ENCODE measurements around the gene EML6.

Gene EML6

DNA sequence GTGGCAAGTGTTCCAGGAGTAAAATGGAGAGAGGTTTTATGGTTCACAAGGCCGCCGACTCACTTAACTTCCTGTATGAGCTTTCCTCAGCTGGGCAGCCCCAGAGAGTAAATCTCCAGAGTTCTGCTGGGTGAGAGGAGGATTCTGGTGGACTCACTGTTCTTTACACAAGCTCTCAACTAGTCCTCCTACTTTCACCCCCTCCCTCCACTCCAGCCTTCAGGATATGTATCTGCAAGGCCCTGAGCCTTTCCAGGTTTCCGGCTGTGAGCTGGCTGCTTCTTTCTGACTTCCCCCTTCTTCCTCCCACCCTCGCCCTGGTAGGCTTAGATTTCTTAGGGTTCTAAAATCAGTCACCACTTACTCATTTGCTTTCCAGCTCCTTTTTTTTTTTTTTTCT, 34.0 kb downstream of the EML6 start:
- no peak for TF ChIP-seq ZNF274 (IDR thresholded peaks at IDR 0.05; ENCODE audit: low read depth, low read length)

DNA sequence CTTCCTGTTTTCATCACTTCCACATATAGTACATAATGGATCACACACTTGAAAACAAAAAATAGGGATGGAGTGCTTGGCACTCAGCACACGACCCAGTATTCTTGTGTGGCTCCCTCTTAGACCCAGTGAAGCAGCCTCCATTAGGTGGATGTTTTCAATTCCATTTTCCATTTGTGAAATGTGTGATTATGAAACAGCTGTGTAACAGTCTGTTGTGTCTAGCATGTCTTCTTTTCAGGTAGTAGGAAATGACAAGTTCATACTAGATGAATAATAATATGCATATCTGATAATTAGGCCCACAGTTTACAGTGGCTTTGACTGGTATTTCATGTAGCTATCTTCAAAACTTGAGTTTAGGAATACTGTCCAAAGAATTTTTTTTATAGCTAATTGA, 35.5 kb downstream of the EML6 start:
- H3K4me3 ChIP-seq (ENCODE audit: low read length) = no peak overlapping the region
- no peak for TF ChIP-seq ZNF274 (IDR thresholded peaks at IDR 0.05; ENCODE audit: low read depth, low read length)

More for the DNA sequence above, 34.0 kb downstream of the EML6 start:
- H3K4me3 ChIP-seq (ENCODE audit: low read length) = no peak overlapping the region

DNA sequence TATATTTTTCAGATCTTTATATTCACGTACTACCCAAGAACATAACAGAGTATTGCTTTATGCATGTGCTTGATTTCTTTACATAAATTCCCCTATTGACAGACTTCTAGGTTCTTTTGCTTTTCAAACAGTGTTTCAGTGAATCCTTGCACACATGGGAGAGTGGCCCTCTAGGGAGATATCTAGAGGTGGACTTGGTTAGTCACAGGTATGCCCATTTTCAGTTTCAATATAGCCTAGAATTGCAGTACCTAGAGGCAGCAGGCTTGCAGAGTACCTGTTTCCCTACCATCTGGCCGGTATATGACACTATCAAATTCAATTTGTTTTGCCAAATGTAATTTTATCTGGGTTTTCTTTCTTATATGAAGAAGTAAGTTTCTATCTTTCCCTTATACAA, 36.8 kb downstream of the EML6 start:
- no peak for TF ChIP-seq ZNF274 (IDR thresholded peaks at IDR 0.05; ENCODE audit: low read depth, low read length)
- no peak overlapping the region for H3K4me3 ChIP-seq (ENCODE audit: low read length)

DNA sequence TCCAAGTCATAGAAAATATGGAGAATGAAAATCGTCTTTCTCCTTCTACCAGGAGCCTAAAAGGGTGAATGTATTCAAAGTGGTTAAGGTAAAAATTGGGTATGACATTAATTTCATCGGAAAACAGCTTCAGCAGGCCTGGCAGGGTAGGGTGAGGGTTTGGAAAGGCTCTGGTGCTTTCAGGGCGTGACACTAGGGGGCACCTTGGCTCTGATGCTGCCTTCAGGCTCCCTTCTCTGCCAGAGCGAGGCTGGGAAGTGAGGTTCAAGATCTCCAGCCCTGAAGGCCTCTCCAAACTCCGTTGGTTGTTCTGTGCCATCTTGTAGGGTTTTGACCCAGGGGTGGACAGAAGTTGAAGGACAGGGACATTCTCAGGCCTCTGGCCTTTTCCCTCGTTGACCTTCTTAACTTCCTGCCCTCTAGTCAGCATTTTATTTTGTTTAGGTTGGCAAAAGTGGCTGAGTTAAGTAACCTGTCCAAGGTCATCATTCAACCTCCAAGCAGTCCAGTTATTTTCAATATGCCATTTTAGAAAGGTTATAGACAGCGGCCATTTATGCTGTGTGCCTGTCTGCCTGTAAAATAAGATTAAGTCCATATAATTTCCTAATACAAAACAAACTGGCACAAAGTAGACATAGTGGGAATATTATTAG, 40.3 kb downstream of the EML6 start:
- no peak overlapping the region for H3K4me3 ChIP-seq (ENCODE audit: low read length)
- TF ChIP-seq ZNF274 (IDR thresholded peaks at IDR 0.05; ENCODE audit: low read depth, low read length) = no peak

DNA sequence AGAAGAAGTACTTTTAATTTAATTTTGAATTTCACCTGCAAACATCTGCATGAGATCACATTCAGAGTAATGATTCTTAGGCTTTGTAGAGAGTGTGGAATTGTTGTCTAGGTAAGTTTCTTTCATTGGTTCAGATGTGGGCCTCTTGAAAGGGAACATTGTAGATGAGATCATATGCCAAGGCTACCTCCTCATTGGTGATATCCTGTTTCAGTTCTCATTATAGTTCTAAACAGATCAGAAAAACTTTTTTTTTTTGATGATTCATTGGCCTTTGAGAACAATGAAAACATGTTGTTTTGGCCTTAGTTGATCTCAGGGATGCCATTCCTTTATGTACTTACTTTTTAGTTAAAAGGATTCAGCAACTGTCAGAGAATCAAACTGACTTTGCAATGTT, 44.5 kb downstream of the EML6 start:
- TF ChIP-seq ZNF274 (IDR thresholded peaks at IDR 0.05; ENCODE audit: low read depth, low read length) = no peak
- H3K4me3 ChIP-seq (ENCODE audit: low read length) = no peak overlapping the region

DNA sequence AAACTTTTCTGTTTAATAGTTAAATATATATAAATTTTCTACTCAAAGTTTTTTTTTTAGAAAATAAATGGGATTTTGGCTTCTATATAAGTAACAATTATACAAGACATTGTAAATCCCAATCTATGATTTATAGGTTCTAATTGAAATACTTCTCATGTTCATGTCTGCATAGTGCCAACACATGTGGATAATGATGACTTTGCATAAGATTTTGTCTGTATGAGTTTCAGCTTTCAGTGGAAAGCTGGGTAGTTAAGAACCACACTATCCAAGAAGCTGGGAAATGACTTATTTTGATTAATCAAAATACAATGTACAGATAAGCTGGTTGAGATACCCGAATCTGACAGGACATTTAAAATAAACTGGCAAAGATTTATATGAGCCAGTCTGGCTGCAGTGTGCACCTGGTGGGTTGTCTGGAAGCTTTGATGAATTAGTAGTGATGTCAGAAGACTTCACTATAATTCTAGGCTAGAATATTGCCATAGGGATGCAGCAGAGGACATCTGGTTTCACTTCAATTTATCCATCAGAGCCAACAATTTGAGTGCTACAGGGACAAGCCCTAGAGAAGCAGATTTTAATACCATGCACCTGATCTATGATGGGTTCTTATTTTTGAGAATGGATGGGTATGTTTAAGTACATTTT, 45.4 kb downstream of the EML6 start:
- no peak overlapping the region for H3K4me3 ChIP-seq (ENCODE audit: low read length)
- no peak for TF ChIP-seq ZNF274 (IDR thresholded peaks at IDR 0.05; ENCODE audit: low read depth, low read length)

DNA sequence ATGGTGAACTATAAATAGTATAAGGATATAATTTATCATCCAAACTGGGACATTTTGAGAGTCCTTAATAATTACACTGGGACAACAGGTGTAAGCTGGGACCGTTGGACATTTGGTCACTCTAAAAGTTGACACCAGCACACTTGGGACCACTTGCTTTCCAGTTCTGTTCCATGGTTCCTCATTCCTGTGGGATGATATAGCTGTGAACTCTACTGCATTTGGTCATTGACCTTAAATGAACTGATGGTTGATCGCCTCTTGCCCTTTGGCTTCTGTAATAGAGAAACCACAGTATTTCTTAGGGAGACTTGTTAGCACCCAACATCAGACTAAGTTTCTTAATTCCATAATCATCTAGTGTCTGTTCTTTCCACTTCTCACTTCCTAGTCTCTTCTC, 46.7 kb downstream of the EML6 start:
- H3K4me3 ChIP-seq (ENCODE audit: low read length) = no peak overlapping the region
- TF ChIP-seq ZNF274 (IDR thresholded peaks at IDR 0.05; ENCODE audit: low read depth, low read length) = no peak

DNA sequence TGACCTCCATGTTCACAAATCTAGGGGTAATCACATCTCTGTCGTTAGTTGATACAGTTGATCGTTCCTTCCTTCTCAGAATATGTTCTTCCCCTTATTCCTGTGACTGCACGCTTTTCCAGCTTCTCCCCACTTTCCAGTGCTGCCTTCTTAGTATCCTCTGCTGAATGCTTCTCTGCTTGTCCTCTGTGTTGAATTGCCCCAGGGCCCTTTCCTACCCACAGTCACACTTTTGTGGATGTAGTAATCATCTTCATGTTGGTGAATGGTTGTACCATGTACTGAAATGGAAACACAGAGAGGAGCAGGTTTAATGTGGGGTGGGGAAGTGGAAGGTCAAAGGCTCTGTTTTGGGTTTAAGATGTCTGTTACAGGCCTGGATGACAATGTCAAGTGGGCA, 47.2 kb downstream of the EML6 start:
- TF ChIP-seq ZNF274 (IDR thresholded peaks at IDR 0.05; ENCODE audit: low read depth, low read length) = no peak
- no peak overlapping the region for H3K4me3 ChIP-seq (ENCODE audit: low read length)

DNA sequence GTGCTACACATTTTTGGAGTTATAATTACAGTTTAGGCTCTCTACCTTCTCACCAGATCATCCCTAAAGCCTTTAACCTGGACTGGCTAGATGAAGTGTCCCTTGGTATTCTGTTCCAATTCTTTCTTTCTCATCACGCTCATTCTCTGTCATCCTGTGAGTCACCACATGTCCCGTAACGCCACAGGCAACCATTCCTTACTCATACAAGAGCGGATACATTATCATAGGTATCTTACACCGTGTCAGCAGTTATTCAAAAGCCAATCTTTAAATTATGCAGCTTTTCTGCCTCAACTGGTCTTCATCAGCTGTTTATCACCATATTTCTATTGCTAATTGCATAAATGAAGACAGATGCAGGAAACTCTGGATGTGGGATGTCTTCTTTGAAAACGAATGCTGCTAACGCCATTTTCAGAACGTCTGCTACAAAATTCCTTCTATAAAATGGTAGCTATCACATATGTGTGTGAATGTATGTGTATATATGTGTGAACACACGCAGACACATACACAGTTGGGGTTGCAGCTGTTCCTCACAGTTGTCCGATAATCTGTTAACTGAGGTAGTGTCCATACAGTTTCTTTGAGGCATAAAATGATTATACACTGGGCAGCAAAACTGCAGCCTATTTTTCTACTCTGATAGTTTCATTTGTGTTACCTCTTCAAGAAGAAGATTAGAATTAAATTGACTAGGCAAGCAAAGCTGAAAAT, 47.9 kb downstream of the EML6 start:
- TF ChIP-seq ZNF274 (IDR thresholded peaks at IDR 0.05; ENCODE audit: low read depth, low read length) = no peak
- no peak overlapping the region for H3K4me3 ChIP-seq (ENCODE audit: low read length)

DNA sequence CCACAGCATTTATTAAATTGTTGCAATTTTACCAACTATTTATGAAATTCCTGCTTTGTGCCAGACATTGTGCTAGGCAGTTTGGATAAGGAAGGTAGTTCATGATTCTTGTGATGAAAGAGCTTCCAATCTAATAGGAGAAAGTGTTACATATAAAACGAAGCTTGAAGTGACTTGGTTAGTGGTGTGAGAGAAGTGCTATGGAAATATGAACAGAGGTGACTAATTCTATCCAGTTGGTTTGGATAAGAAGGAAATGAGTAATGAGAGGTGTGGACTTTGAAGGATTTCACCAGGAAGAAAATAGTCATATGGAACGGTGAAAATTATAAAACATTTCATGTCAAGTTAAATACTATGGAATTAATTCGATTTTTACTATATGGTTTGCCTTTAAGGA, 48.6 kb downstream of the EML6 start:
- H3K4me3 ChIP-seq (ENCODE audit: low read length) = no peak overlapping the region
- TF ChIP-seq ZNF274 (IDR thresholded peaks at IDR 0.05; ENCODE audit: low read depth, low read length) = no peak

DNA sequence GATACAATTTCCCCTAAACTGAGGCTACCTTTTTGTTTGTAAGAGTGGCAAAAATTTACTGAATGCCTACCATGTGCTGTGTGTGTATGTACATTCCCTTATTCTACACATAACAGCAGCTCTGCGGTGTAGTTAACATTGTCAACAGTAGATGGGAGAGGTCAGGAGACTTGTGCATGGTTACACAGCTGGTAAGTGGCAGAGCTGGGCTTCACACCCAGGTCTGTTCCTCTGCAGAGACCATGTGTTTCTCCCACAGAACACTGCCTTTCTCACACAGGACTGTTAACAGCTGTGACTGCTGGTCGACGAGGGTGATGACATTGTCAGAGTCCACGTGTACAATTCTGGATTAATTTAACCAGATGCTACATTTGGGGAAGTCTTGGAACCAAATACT, 49.1 kb downstream of the EML6 start:
- no peak for TF ChIP-seq ZNF274 (IDR thresholded peaks at IDR 0.05; ENCODE audit: low read depth, low read length)
- no peak overlapping the region for H3K4me3 ChIP-seq (ENCODE audit: low read length)

DNA sequence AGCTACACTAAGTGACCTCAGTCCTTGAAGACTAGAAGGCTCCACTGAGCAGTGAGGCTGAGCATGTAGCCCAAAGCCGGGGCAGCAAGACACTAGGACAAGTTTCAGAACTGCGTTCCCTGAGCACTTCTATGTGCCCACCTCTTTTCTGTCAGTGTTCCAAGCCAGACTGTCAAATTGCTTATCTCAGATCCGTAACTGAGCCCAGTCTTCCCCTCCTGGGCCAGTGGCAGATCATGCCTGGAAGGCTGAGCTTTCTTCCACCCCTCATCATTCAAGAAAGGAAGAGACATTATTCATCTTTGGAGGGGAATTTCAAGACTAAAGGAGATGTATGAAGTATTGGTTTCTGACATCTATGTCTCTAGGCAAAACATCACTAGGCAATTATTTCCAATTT, 49.8 kb downstream of the EML6 start:
- H3K4me3 ChIP-seq (ENCODE audit: low read length) = no peak overlapping the region
- TF ChIP-seq ZNF274 (IDR thresholded peaks at IDR 0.05; ENCODE audit: low read depth, low read length) = no peak

DNA sequence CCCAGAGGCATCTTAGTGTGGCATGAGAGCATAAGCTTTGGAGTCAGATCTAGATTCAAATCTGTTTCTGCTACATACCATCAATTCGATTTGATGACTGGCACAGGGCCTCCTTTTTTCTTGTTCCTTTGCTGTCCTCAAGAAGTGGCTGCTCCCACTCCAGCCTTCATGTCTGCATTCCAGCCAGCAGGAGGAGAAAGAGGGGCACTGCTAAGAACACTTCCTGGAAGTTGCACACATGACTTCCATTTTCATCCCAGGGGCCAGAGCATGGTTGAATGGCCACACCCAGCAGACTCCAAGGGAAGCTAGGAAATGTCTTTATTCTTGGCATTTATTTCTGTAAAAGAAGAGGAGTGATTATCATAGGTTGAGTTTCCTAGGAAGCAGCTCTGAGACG, 50.4 kb downstream of the EML6 start:
- H3K4me3 ChIP-seq (ENCODE audit: low read length) = no peak overlapping the region
- TF ChIP-seq ZNF274 (IDR thresholded peaks at IDR 0.05; ENCODE audit: low read depth, low read length) = no peak

DNA sequence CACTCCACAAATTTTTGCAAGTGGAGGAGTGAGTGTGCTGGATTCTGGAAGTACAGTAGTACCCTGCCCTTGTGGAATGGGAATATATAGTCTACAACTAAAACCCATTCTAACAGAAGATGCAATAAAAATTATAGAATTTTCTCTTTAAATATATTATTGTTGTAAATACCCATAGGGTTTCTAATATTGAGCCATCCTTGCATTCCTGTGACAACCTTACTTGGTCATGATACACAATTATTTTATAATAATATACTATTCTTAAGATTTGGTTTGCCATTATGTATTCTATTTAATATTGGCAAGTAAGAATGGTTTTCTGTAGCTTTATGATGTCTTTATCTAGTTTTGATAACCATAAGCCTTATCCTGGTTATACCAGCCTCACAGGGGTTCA, 52.2 kb downstream of the EML6 start:
- no peak for TF ChIP-seq ZNF274 (IDR thresholded peaks at IDR 0.05; ENCODE audit: low read depth, low read length)
- H3K4me3 ChIP-seq (ENCODE audit: low read length) = no peak overlapping the region

DNA sequence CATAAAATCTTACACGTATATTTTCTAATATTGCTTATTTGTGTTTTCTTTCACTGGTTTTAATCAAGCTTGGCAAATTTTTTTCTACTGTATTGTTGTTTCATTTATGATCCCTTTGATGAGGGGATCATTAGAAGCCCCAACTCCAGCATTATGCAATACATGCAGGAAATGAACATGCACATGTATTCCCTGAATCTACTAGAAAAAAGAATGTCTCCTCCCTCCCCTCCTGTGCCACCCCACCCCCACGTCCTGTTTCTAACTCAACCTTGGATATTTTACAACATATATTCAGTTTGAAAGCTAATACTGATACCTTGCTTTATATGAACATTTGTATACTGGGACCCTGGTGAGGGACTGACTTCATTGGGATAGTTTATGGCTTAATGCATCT, 53.0 kb downstream of the EML6 start:
- no peak for TF ChIP-seq ZNF274 (IDR thresholded peaks at IDR 0.05; ENCODE audit: low read depth, low read length)

More for the DNA sequence above, 53.0 kb downstream of the EML6 start:
- H3K4me3 ChIP-seq (ENCODE audit: low read length) = no peak overlapping the region
